HepG2 (cell line): ENCODE results near the gene PACRGL. TPM values are rescaled to one million over a fixed set of nuclear protein-coding genes. Genes with fewer than 3 reads are reported as not detected.

Source experiments
- AKAP8 ChIP-seq: sonication (generic); formaldehyde crosslinking; IDR thresholded peaks from 2 replicates; pipeline ENCODE4 v1.5.1; 2020; ENCODE audit warnings: mild to moderate bottlenecking, missing genetic modification reagents
- EEA1 ChIP-seq: sonication (generic); formaldehyde crosslinking; IDR thresholded peaks from 2 replicates; pipeline ENCODE4 v1.5.1; 2020; ENCODE audit warnings: mild to moderate bottlenecking, missing genetic modification reagents, borderline replicate concordance
- MED13 ChIP-seq: sonication (generic); formaldehyde crosslinking; IDR thresholded peaks from 2 replicates; pipeline ENCODE4 v1.5.0; 2020; ENCODE audit warnings: missing genetic modification reagents
- PHF5A ChIP-seq: IDR thresholded peaks from one replicate; pipeline ENCODE4 v1.6.1; 2018; ENCODE audit warnings: low read depth, missing genetic modification reagents; ENCODE audit not compliant: unreplicated experiment
- SALL2 ChIP-seq: sonication (generic); formaldehyde crosslinking; IDR thresholded peaks from 2 replicates; pipeline ENCODE4 v1.8.1; 2023; ENCODE audit warnings: mild to moderate bottlenecking, missing genetic modification reagents, inconsistent platforms
- SCMH1 ChIP-seq: sonication (generic); formaldehyde crosslinking; IDR thresholded peaks from 2 replicates; pipeline ENCODE4 v1.9.0; 2021; ENCODE audit warnings: missing genetic modification reagents, mild to moderate bottlenecking, borderline replicate concordance
- SKI ChIP-seq: fragments of 450-650 bp; IDR thresholded peaks from one replicate; pipeline ENCODE4 v1.6.1; 2018; ENCODE audit warnings: mild to moderate bottlenecking; ENCODE audit not compliant: partially characterized antibody
- STAT5B ChIP-seq: sonication (generic); formaldehyde crosslinking; IDR thresholded peaks from 2 replicates; pipeline ENCODE4 v1.4.0; 2020; ENCODE audit warnings: missing genetic modification reagents
- TOE1 ChIP-seq: sonication (generic); formaldehyde crosslinking; IDR thresholded peaks from 2 replicates; pipeline ENCODE4 v1.4.0; 2020; ENCODE audit warnings: mild to moderate bottlenecking, missing genetic modification reagents
- XRCC5 ChIP-seq: fragments of 200-400 bp; formaldehyde crosslinking; optimal IDR thresholded peaks from 2 replicates; pipeline ENCODE3; 2017; ENCODE audit warnings: mild to moderate bottlenecking, low read length
- ZBTB7B ChIP-seq: sonication (generic); formaldehyde crosslinking; IDR thresholded peaks from 2 replicates; pipeline ENCODE4 v1.4.0; 2020; ENCODE audit warnings: missing genetic modification reagents
- ZMYM2 ChIP-seq: sonication (generic); formaldehyde crosslinking; IDR thresholded peaks from 2 replicates; pipeline ENCODE4 v1.8.0; 2022; ENCODE audit warnings: mild to moderate bottlenecking, missing genetic modification reagents
- ZSCAN30 ChIP-seq: sonication (generic); formaldehyde crosslinking; IDR thresholded peaks from 2 replicates; pipeline ENCODE4 v1.5.0; 2020; ENCODE audit warnings: mild to moderate bottlenecking, missing genetic modification reagents
- polyA plus RNA-seq, 8 experiments: library from polyadenylated mRNA; depleted of rRNA in 3 of 8; stranded (reverse) in 7 of 8; unstranded in 1 of 8; fragments of >200 nt; fragmentation: Illumina TruSeq in 4 of 8; extraction: Trizol in 4 of 8; gene quantifications; 2 replicates each; pipeline versions ENCODE4 v1.2.1 to v1.2.3, GENCODE V29; 2011 to 2016; ENCODE audit warnings: low read depth in 4 of 8, missing spikeins in 1 of 8, mixed read lengths in 1 of 8; ENCODE audit not compliant: insufficient read depth in 1 of 8
- total RNA-seq, 5 experiments: library from RNA; depleted of rRNA; stranded (reverse); fragments of >200 nt; fragmentation: Illumina TruSeq; extraction: Trizol; gene quantifications; 2 replicates each; pipeline ENCODE4 v1.2.3, GENCODE V29; 2016; ENCODE audit warnings: low read depth in 1 of 5
- TF ChIP-seq, protein P1 (sequence below): sonication (generic); formaldehyde crosslinking; IDR thresholded peaks from 2 replicates; pipeline ENCODE4 v1.5.0; 2020; ENCODE audit warnings: mild to moderate bottlenecking, missing genetic modification reagents
- TF ChIP-seq, protein P2 (sequence below): sonication (generic); formaldehyde crosslinking; IDR thresholded peaks from 2 replicates; pipeline ENCODE4 v1.4.0; 2020; ENCODE audit warnings: missing genetic modification reagents, borderline replicate concordance
- TF ChIP-seq, protein P3 (sequence below): sonication (generic); formaldehyde crosslinking; IDR thresholded peaks from 2 replicates; pipeline ENCODE4 v1.4.0; 2020; ENCODE audit warnings: mild to moderate bottlenecking, low read depth, missing genetic modification reagents
- TF ChIP-seq, protein P4 (sequence below): sonication (generic); formaldehyde crosslinking; conservative IDR thresholded peaks from 2 replicates; pipeline ENCODE4 v1.8.1; 2023; ENCODE audit warnings: missing genetic modification reagents

The PACRGL gene
- total and polyA plus RNA-seq, 2 of the 13 experiments (the other 11 are each of a cell fraction or from before 2014, with no cell fraction given) = 5.8 to 15.1 TPM

DNA sequence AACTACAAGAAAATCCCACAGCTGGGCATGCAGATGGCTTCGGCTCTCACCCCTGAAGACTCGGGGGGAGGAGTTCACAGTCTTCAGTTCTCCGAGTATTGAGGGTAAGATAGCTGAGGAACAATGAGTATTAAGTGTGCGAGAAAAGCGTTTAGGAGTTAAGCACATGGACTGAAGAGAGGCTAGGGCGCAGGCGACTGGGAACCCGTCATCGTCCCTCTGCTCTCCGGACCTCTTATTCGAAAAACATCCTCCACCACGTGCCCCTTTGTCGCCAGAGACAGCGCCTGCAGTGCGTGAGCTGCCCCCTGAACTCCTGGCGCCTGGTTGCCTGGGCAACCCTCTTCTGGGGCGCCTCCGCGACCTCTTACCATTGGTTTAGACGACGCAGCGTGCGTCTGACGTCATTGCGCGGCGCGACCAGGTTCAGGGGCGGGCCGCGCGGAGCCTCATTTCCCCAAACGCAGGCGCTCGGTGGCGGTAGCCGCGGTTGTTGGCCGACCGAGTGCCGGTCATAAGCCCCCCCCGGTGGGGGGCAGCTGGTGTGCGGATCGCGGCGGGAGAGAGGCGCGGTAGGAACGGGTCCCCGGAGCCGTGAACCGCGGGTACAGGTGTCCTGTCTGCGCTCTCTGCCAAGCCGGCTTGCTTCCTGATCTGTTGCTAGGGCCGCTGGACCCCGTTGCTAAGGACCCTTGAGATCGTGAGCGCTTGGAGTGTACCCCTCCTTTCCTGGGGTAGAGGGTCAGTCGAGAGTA is at the start of gene PACRGL (continued):
- TF ChIP-seq SALL2 (CRISPR knock-in tag) (no peak), STAT5B (CRISPR knock-in tag) (no peak), EEA1 (no peak), ZBTB7B (CRISPR knock-in tag) (peak; percentile 54; the same call in 1 of the 2 replicates), SKI (no peak), SCMH1 (CRISPR knock-in tag) (no peak), AKAP8 (CRISPR knock-in tag) (no peak), ZSCAN30 (CRISPR knock-in tag) (no peak), XRCC5 (peak; percentile 64), ZMYM2 (CRISPR knock-in tag) (no peak), PHF5A (CRISPR knock-in tag) (no peak), MED13 (CRISPR knock-in tag) (no peak), TOE1 (CRISPR knock-in tag) (no peak; the same call in 1 of the 2 replicates)
- TF ChIP-seq, protein P1, sequence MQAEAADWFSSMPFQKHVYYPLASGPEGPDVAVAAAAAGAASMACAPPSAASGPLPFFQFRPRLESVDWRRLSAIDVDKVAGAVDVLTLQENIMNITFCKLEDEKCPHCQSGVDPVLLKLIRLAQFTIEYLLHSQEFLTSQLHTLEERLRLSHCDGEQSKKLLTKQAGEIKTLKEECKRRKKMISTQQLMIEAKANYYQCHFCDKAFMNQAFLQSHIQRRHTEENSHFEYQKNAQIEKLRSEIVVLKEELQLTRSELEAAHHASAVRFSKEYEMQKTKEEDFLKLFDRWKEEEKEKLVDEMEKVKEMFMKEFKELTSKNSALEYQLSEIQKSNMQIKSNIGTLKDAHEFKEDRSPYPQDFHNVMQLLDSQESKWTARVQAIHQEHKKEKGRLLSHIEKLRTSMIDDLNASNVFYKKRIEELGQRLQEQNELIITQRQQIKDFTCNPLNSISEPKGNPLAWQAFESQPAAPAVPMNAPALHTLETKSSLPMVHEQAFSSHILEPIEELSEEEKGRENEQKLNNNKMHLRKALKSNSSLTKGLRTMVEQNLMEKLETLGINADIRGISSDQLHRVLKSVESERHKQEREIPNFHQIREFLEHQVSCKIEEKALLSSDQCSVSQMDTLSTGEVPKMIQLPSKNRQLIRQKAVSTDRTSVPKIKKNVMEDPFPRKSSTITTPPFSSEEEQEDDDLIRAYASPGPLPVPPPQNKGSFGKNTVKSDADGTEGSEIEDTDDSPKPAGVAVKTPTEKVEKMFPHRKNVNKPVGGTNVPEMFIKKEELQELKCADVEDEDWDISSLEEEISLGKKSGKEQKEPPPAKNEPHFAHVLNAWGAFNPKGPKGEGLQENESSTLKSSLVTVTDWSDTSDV (CRISPR knock-in tag) = no peak
- TF ChIP-seq, protein P2, sequence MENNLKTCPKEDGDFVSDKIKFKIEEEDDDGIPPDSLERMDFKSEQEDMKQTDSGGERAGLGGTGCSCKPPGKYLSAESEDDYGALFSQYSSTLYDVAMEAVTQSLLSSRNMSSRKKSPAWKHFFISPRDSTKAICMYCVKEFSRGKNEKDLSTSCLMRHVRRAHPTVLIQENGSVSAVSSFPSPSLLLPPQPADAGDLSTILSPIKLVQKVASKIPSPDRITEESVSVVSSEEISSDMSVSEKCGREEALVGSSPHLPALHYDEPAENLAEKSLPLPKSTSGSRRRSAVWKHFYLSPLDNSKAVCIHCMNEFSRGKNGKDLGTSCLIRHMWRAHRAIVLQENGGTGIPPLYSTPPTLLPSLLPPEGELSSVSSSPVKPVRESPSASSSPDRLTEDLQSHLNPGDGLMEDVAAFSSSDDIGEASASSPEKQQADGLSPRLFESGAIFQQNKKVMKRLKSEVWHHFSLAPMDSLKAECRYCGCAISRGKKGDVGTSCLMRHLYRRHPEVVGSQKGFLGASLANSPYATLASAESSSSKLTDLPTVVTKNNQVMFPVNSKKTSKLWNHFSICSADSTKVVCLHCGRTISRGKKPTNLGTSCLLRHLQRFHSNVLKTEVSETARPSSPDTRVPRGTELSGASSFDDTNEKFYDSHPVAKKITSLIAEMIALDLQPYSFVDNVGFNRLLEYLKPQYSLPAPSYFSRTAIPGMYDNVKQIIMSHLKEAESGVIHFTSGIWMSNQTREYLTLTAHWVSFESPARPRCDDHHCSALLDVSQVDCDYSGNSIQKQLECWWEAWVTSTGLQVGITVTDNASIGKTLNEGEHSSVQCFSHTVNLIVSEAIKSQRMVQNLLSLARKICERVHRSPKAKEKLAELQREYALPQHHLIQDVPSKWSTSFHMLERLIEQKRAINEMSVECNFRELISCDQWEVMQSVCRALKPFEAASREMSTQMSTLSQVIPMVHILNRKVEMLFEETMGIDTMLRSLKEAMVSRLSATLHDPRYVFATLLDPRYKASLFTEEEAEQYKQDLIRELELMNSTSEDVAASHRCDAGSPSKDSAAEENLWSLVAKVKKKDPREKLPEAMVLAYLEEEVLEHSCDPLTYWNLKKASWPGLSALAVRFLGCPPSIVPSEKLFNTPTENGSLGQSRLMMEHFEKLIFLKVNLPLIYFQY (CRISPR knock-in tag) = no peak
- TF ChIP-seq, protein P3, sequence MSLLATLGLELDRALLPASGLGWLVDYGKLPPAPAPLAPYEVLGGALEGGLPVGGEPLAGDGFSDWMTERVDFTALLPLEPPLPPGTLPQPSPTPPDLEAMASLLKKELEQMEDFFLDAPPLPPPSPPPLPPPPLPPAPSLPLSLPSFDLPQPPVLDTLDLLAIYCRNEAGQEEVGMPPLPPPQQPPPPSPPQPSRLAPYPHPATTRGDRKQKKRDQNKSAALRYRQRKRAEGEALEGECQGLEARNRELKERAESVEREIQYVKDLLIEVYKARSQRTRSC (CRISPR knock-in tag) = no peak
- TF ChIP-seq, protein P4, sequence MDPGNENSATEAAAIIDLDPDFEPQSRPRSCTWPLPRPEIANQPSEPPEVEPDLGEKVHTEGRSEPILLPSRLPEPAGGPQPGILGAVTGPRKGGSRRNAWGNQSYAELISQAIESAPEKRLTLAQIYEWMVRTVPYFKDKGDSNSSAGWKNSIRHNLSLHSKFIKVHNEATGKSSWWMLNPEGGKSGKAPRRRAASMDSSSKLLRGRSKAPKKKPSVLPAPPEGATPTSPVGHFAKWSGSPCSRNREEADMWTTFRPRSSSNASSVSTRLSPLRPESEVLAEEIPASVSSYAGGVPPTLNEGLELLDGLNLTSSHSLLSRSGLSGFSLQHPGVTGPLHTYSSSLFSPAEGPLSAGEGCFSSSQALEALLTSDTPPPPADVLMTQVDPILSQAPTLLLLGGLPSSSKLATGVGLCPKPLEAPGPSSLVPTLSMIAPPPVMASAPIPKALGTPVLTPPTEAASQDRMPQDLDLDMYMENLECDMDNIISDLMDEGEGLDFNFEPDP (CRISPR knock-in tag) = no peak
